Fibroblast of mammary gland (primary cell): ENCODE measurements around the gene ZGPAT.

Experiments
- DNase-seq: peaks from one replicate; pipeline ENCODE4 v3.0.0-alpha.2; 2010; ENCODE audit warnings: low read depth
- H3K4me3 ChIP-seq: 2 replicates; pipeline ENCODE4 v1.5.1; 2011; ENCODE audit warnings: low read depth, mild to moderate bottlenecking, low read length, moderate library complexity; ENCODE audit not compliant: control insufficient read depth
- TF ChIP-seq, protein P1 (sequence below): conservative IDR thresholded peaks from 2 replicates; pipeline ENCODE4 v1.5.1; 2011; ENCODE audit warnings: low read depth, low read length, inconsistent platforms; ENCODE audit not compliant: control insufficient read depth, insufficient read depth

The ZGPAT gene

DNA sequence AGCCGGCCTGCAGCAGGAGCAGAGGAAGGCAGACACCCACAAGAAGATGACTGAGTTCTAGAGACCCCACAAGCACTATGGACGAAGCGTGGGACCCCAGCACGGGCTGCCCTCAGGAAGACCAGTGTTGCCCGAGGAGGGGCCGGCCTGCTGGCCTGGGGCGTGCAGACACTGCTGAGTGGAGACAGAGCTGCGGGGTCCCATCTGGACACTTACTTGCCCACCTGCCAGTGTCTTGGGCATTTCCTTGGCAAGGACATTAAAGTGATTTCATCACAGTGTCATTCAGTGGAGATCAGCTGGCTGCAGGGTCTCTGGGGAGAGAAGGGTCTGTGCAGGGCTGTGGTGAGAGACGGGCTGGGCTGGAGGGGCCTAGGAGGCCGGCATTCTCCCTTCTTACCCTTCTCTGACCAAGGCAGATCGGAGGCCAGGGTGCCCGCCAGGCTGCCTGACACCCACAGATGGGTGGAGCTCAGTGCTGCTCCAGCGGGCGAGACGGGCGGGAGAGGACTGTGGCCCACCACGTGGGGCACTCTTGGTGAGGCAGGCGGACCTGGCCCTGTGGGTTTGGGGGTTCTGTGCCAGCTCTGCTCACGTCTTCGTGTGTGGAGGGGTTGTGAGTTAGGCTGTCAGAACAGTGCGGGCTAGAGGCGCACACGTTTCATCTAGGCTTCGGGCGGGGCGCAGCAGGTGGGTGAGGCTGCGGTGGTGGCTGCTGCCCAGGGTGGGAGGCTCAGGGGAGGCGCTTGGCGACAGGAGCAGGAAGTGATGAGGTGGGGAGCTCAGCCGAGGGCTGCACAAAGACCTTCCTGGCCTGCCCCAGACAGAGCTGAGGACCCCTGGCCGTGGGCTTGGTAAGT is 28.2 kb downstream of the ZGPAT start, which contains the start of gene LIME1:
Gene LIME1 (plus strand): TSS at position 806 of the 860 bp plus-strand sequence. CDS start 886 bp downstream, outside the sequence.
- no peak for DNase-seq
- no peak within 1 kb of the TSS for H3K4me3 ChIP-seq
- TF ChIP-seq, protein P1, sequence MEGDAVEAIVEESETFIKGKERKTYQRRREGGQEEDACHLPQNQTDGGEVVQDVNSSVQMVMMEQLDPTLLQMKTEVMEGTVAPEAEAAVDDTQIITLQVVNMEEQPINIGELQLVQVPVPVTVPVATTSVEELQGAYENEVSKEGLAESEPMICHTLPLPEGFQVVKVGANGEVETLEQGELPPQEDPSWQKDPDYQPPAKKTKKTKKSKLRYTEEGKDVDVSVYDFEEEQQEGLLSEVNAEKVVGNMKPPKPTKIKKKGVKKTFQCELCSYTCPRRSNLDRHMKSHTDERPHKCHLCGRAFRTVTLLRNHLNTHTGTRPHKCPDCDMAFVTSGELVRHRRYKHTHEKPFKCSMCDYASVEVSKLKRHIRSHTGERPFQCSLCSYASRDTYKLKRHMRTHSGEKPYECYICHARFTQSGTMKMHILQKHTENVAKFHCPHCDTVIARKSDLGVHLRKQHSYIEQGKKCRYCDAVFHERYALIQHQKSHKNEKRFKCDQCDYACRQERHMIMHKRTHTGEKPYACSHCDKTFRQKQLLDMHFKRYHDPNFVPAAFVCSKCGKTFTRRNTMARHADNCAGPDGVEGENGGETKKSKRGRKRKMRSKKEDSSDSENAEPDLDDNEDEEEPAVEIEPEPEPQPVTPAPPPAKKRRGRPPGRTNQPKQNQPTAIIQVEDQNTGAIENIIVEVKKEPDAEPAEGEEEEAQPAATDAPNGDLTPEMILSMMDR, result no peak

DNA sequence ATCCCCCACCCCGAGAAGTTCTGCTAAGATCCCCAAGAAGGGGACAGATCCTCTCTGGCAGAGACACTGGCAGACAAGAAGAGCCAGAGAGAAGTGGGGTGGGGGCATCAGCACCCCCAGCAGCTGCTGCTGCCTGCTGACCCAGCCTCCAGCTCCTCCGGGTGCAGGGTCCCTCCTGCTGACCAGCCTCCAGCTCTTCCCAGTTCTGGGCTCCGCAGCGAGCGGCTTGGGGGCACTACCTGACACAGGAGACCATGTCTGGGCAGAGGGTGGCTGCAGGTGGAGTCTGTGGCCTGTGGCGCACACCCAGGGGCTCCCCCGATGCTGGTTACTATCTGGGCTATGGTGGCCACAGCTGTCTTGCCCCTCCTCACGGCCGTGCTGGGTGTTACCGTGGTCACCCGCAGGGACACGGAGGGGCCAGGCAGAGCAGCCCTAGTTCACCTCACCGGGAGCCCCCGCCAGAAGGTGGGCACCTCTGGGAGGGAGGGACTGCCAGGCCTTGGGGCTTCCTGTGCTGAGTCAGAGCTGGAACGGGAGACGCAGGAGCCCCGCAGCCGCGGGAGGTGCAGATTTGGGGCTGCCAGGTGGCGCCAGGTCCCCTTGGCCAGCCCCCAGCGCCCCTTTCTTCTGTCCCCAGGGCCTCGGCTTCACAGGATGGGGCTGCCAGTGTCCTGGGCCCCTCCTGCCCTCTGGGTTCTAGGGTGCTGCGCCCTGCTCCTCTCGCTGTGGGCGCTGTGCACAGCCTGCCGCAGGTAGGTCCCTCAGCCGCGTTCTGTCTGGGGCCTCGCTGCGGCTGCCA is 29.3 kb downstream of the ZGPAT start:
- TF ChIP-seq, protein P1, result no peak
- DNase-seq, result no peak
- H3K4me3 ChIP-seq, result no peak overlapping the region

DNA sequence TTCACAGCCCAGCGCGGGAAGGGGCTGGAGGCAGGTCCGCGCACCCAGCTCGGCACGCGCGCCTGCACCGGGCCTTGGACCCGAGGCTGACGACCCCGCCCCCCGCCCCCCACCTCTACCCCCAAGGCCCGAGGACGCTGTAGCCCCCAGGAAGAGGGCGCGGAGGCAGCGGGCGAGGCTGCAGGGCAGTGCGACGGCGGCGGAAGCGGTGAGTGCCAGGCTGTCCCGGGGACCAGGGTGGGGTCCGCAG is 29.8 kb downstream of the ZGPAT start:
- H3K4me3 ChIP-seq, result no peak overlapping the region
- no peak for DNase-seq
- TF ChIP-seq, protein P1, result no peak

DNA sequence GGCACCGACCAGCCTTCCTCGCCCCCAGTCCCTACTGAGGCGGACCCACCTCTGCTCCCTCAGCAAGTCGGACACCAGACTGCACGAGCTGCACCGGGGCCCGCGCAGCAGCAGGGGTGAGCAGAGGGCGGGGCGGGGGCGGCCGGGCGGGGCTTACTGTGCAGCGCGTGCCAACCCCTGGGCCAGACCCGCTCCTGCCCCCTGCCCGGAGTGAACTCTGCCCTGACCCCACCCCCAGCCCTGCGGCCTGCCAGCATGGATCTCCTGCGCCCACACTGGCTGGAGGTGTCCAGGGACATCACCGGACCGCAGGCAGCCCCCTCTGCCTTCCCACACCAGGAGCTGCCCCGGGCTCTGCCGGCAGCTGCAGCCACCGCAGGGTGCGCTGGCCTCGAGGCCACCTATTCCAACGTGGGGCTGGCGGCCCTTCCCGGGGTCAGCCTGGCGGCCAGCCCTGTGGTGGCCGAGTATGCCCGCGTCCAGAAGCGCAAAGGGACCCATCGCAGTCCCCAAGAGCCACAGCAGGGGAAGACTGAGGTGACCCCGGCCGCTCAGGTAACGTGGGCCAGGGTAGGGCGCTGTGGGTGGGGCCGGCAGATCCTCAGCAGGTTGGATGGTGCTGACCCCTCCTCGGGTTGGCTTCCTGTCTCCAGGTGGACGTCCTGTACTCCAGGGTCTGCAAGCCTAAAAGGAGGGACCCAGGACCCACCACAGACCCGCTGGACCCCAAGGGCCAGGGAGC is 30.3 kb downstream of the ZGPAT start:
- TF ChIP-seq, protein P1, result no peak
- DNase-seq, result no peak
- no peak overlapping the region for H3K4me3 ChIP-seq

DNA sequence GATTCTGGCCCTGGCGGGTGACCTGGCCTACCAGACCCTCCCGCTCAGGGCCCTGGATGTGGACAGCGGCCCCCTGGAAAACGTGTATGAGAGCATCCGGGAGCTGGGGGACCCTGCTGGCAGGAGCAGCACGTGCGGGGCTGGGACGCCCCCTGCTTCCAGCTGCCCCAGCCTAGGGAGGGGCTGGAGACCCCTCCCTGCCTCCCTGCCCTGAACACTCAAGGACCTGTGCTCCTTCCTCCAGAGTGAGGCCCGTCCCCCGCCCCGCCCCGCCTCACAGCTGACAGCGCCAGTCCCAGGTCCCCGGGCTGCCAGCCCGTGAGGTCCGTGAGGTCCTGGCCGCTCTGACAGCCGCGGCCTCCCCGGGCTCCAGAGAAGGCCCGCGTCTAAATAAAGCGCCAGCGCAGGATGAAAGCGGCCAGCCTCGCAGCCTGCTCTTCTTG is 30.9 kb downstream of the ZGPAT start:
- TF ChIP-seq, protein P1, result no peak

More for the DNA sequence above, 30.9 kb downstream of the ZGPAT start:
- DNase-seq, result peak; percentile 25
- H3K4me3 ChIP-seq, result no peak overlapping the region
